ENCODE results near the gene UNKL.

DNA sequence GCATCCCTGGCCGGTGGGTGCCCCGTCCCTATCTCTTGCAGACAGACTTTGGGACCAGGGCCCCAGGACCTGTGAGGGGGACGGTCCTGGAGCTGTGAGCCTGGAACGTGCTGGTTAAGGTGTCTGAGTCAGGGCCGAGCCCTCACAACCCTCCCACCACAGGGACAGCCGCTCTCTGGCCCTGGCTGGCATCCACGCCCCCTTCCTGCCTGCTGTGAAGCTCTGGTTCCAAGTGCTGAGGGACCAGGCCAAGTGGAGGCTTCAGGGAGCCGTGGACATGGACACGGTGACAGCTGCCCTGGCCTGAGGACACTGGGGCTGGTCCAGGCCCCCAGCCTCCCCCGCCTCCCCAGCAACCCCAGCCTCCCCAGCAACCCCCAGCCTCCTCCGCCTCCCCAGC is 69.4 kb downstream of the UNKL start:
- TF ChIP-seq CTCF (IDR thresholded peaks at IDR 0.05) (no peak), POLR2A (IDR thresholded peaks at IDR 0.05) (no peak)
